GM23248 (cell line): ENCODE results near the gene TMEM91. TPM values are rescaled to one million over a fixed set of nuclear protein-coding genes. Genes with fewer than 3 reads are reported as not detected.

Experiments used
- DNase-seq: peaks from one replicate; pipeline ENCODE4 v3.0.0-alpha.2; 2015
- H2AFZ ChIP-seq: fragments of 200-600 bp; sonication (generic); 2 replicates; pipeline ENCODE4 v1.6.1; 2016; ENCODE audit warnings: antibody characterized with exemption
- H3F3A ChIP-seq: fragments of 200-600 bp; sonication (generic); 2 replicates; pipeline ENCODE4 v1.6.1; 2016; ENCODE audit warnings: mild to moderate bottlenecking, antibody characterized with exemption, mixed run types; ENCODE audit not compliant: insufficient read depth
- H3K27ac ChIP-seq: fragments of 200-600 bp; sonication (generic); 2 replicates; pipeline ENCODE4 v1.5.1; 2016; ENCODE audit warnings: mild to moderate bottlenecking
- H3K27me3 ChIP-seq: fragments of 200-600 bp; sonication (generic); replicated peaks from 2 replicates; pipeline ENCODE4 v1.6.1; 2016; ENCODE audit warnings: mild to moderate bottlenecking; ENCODE audit not compliant: insufficient read depth
- H3K36me3 ChIP-seq: fragments of 200-600 bp; sonication (generic); 2 replicates; pipeline ENCODE4 v1.6.1; 2016; ENCODE audit warnings: low read depth, mild to moderate bottlenecking
- H3K4me1 ChIP-seq: fragments of 200-600 bp; sonication (generic); 2 replicates; pipeline ENCODE4 v1.6.1; 2016; ENCODE audit warnings: mild to moderate bottlenecking; ENCODE audit not compliant: insufficient read depth
- H3K4me2 ChIP-seq: fragments of 200-600 bp; sonication (generic); one replicate; pipeline ENCODE4 v1.6.1; 2016; ENCODE audit warnings: mild to moderate bottlenecking; ENCODE audit not compliant: unreplicated experiment
- H3K4me3 ChIP-seq: fragments of 200-600 bp; sonication (generic); 2 replicates; pipeline ENCODE4 v1.5.1; 2016; ENCODE audit warnings: mild to moderate bottlenecking
- H3K79me2 ChIP-seq: fragments of 200-600 bp; sonication (generic); 2 replicates; pipeline ENCODE4 v1.6.1; 2016; ENCODE audit warnings: mild to moderate bottlenecking; ENCODE audit not compliant: insufficient read depth
- H3K9ac ChIP-seq: fragments of 200-600 bp; sonication (generic); 2 replicates; pipeline ENCODE4 v1.6.1; 2016; ENCODE audit warnings: mild to moderate bottlenecking
- H3K9me2 ChIP-seq: fragments of 200-600 bp; sonication (generic); 2 replicates; pipeline ENCODE4 v1.6.1; 2016; ENCODE audit warnings: mixed run types, mild to moderate bottlenecking, moderate library complexity; ENCODE audit not compliant: insufficient read depth
- H3K9me3 ChIP-seq: fragments of 200-600 bp; sonication (generic); one replicate; pipeline ENCODE4 v1.6.1; 2017; ENCODE audit warnings: low read depth
- H4K20me1 ChIP-seq: fragments of 200-600 bp; sonication (generic); 2 replicates; pipeline ENCODE4 v1.6.0; 2016; ENCODE audit not compliant: insufficient read depth
- EZH2 ChIP-seq: fragments of 200-600 bp; sonication (generic); IDR thresholded peaks from 2 replicates; pipeline ENCODE4 v1.6.1; 2018; ENCODE audit warnings: antibody characterized with exemption, mild to moderate bottlenecking; ENCODE audit not compliant: insufficient read depth, poor library complexity, severe bottlenecking
- EZH2phosphoT487 ChIP-seq: fragments of 200-600 bp; sonication (generic); IDR thresholded peaks from 2 replicates; pipeline ENCODE4 v1.6.1; 2018; ENCODE audit warnings: antibody characterized with exemption, moderate library complexity, mild to moderate bottlenecking, low read depth; ENCODE audit not compliant: insufficient read depth
- whole genome bisulfite sequencing, 2 experiments: methylation state at CpG; one replicate each; pipeline ENCODE4 v1.1.6; 2015 to 2017; ENCODE audit warnings: low lambda C conversion rate in 2 of 2, low coverage in 1 of 2; ENCODE audit errors: missing lambda C conversion rate in 2 of 2; 5-methylcytosine and 5-hydroxymethylcytosine counted together
- in situ Hi-C: fragments of 300-500 bp; cut with MboI; formaldehyde crosslinking; loops from 2 replicates; pipeline ENCODE4 v1.15.0; 2020
- polyA plus RNA-seq: library from polyadenylated mRNA; unstranded; fragments of >200 nt; fragmentation: Nextera tagmentation; extraction: Ambion mirVana; gene quantifications from 2 replicates; pipeline ENCODE4 v1.2.1, GENCODE V29; 2016
- total RNA-seq: library from RNA; depleted of rRNA; stranded (reverse); fragments of >200 nt; shearing (Covaris generic); gene quantifications from 2 replicates; pipeline ENCODE4 v1.2.3, GENCODE V29; 2014; rRNA removed

TMEM91 gene
- total and polyA plus RNA-seq, 2 experiments from 2014 or later: 5.3 to 6.6 TPM

DNA sequence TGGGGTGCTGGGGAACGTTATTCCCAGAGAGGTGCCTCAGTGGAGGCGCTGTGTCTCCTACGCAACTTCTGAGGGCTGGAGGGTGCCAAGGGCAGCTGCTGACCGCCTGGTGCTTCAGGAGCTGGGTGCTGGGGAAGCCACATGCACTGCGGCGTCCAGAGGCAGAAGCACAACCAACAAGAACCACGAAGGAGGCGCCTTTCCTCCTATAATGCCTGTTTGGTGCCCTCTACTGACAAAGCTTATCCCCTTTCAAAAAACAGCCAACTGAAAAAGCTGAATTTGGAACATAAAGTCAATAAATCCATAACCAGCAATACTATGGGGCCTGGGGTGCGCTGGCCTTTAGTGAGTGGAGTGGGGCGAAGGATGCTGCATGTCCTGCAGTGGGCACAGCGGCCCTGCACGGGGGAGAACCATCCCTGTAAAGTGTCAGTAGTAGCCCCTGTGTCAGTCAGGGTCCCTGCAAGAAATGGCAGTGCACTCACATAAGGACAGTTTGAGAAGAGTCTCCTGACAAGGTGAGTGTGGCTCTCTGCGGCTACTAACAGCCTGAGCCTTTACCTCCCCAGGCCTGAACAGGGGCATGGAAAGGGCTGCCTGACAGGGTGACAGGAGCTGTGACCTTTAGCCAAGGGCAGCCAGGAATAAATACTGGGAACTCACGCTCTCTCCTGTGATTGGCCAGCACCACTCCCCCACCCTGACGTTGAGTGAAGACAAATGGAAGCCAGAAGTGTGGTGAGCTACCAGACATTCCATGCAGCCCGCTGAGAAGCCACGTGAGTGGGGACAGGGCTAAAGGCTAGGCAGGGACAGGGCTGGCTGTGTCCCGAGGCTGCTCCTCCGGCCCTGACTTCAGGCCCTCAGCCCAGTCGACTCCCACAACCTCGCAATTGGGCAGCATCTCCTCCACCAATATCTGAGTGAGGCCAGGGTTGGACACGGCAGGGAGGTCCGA, 55.4 kb downstream of the TMEM91 start:
- Histone ChIP-seq H3F3A (no peaks in the 10 kb centered on the region), H3K9me2 (no peaks in the 10 kb centered on the region), H2AFZ (no peak overlapping the region), H3K9me3 (no peaks in the 10 kb centered on the region), H3K36me3 (no peaks in the 10 kb centered on the region), H3K4me3 (no peak overlapping the region), H3K4me1 (peaks cover 12% of the 10 kb centered on the region; the same call in 1 of the 2 replicates), H3K79me2 (no peaks in the 10 kb centered on the region), H3K27ac (no peak overlapping the region), H3K27me3 (no peaks in the 10 kb centered on the region), H3K4me2 (no peak overlapping the region), H3K9ac (no peak overlapping the region), H4K20me1 (no peaks in the 10 kb centered on the region)
- 79 to 83% methylated on average over 23 of the region's 23 CpGs for WGBS, 2 experiments
- TF ChIP-seq EZH2 (no peak), EZH2phosphoT487 (no peak)
- peak; percentile 49 for DNase-seq
- in situ Hi-C loops: no loop called here

GRCh38 chr19:41433171-41433570, 56.8 kb downstream of the TMEM91 start:
- H3K27me3 ChIP-seq: no peaks in the 10 kb centered on the region
- no peak for DNase-seq
- H4K20me1 ChIP-seq: no peaks in the 10 kb centered on the region
- H3K36me3 ChIP-seq: no peaks in the 10 kb centered on the region
- H3K9ac ChIP-seq: no peak overlapping the region
- in situ Hi-C loops: no loop called here
- no peaks in the 10 kb centered on the region for H3F3A ChIP-seq
- H3K4me2 ChIP-seq: no peak overlapping the region
- H3K9me3 ChIP-seq: no peaks in the 10 kb centered on the region
- H3K27ac ChIP-seq: no peak overlapping the region
- H2AFZ ChIP-seq: no peak overlapping the region
- WGBS, 2 experiments: 91% methylated on average over 18 of the region's 18 CpGs
- H3K9me2 ChIP-seq: no peaks in the 10 kb centered on the region
- TF ChIP-seq EZH2: no peak
- no peak for TF ChIP-seq EZH2phosphoT487
- H3K4me3 ChIP-seq: no peak overlapping the region
- peaks cover 9% of the 10 kb centered on the region for H3K79me2 ChIP-seq
- H3K4me1 ChIP-seq: peaks cover 4% of the 10 kb centered on the region; the same call in 1 of the 2 replicates

Other genes with a start within 250 kb of the TMEM91 start
- gene CYP2S1, start 183.3 kb upstream of the TMEM91 start, total RNA-seq: 0.13 TPM in 1 of 2 replicates, not detected in the other
- gene CYP2S1, start 183.3 kb upstream of the TMEM91 start, polyA plus RNA-seq: not detected in 2 replicates
- gene AXL, start 157.3 kb upstream of the TMEM91 start, total RNA-seq: 401 and 421 TPM in 2 replicates
- gene AXL, start 157.3 kb upstream of the TMEM91 start, polyA plus RNA-seq: 340 and 348 TPM in 2 replicates
- gene HNRNPUL1, start 112.2 kb upstream of the TMEM91 start, total RNA-seq: 107 and 111 TPM in 2 replicates
- gene HNRNPUL1, start 112.2 kb upstream of the TMEM91 start, polyA plus RNA-seq: 105 and 112 TPM in 2 replicates
- 5.2 and 5.9 TPM in 2 replicates for gene CCDC97, start 66.4 kb upstream of the TMEM91 start, total RNA-seq
- gene CCDC97, start 66.4 kb upstream of the TMEM91 start, polyA plus RNA-seq: 11.4 and 12.3 TPM in 2 replicates
- gene TGFB1, start 22.6 kb upstream of the TMEM91 start, total RNA-seq: 21.4 and 23.5 TPM in 2 replicates
- 12.4 and 13.9 TPM in 2 replicates for gene TGFB1, start 22.6 kb upstream of the TMEM91 start, polyA plus RNA-seq
- gene B9D2, start 12.4 kb upstream of the TMEM91 start, total RNA-seq: 8.1 and 9.6 TPM in 2 replicates
- 13.2 and 13.8 TPM in 2 replicates for gene B9D2, start 12.4 kb upstream of the TMEM91 start, polyA plus RNA-seq
- gene EXOSC5, start 20.8 kb downstream of the TMEM91 start, total RNA-seq: 20.7 and 21.4 TPM in 2 replicates
- gene EXOSC5, start 20.8 kb downstream of the TMEM91 start, polyA plus RNA-seq: 26.4 and 29.4 TPM in 2 replicates
- gene BCKDHA, start 21.3 kb downstream of the TMEM91 start, total RNA-seq: 26.8 and 51.0 TPM in 2 replicates
- 29.4 and 32.0 TPM in 2 replicates for gene BCKDHA, start 21.3 kb downstream of the TMEM91 start, polyA plus RNA-seq
- gene B3GNT8, start 50.8 kb downstream of the TMEM91 start, total RNA-seq: 5.0 and 5.9 TPM in 2 replicates
- 2.3 and 3.1 TPM in 2 replicates for gene B3GNT8, start 50.8 kb downstream of the TMEM91 start, polyA plus RNA-seq
- 52.9 and 72.8 TPM in 2 replicates for gene DMAC2, start 63.4 kb downstream of the TMEM91 start, total RNA-seq
- 49.2 and 50.6 TPM in 2 replicates for gene DMAC2, start 63.4 kb downstream of the TMEM91 start, polyA plus RNA-seq
- not detected in 2 replicates for gene ERICH4, start 66.6 kb downstream of the TMEM91 start, total RNA-seq
- not detected in 2 replicates for gene ERICH4, start 66.6 kb downstream of the TMEM91 start, polyA plus RNA-seq
- not detected in 2 replicates for gene CEACAM21, start 199.6 kb downstream of the TMEM91 start, total RNA-seq
- gene CEACAM21, start 199.6 kb downstream of the TMEM91 start, polyA plus RNA-seq: not detected in 2 replicates